Thymus (tissue), 14 donors: ENCODE results near the gene RPUSD3. TPM values are rescaled to one million over a fixed set of nuclear protein-coding genes. Genes with fewer than 3 reads are reported as not detected.

Experiments
- DNase-seq, 9 donors: peaks; one replicate each; pipeline ENCODE4 v3.0.0-alpha.2; 2013; ENCODE audit warnings: low spot score in 9 of 9, low read depth in 6 of 9, missing footprints in 1 of 9
- H3K27ac ChIP-seq, 2 donors: one replicate each; pipeline ENCODE4 v1.5.1; 2013; ENCODE audit warnings: control low read depth in 1 of 2, low read depth in 1 of 2, low read length in 1 of 2, mild to moderate bottlenecking in 1 of 2, moderate library complexity in 1 of 2
- H3K27me3 ChIP-seq, 2 donors: one replicate each; pipeline ENCODE4 v1.5.1; 2013; ENCODE audit warnings: low read length in 1 of 2; ENCODE audit not compliant: control insufficient read depth in 2 of 2, insufficient read depth in 1 of 2
- H3K36me3 ChIP-seq, 2 donors: one replicate each; pipeline ENCODE4 v1.5.1; 2013; ENCODE audit warnings: low read length in 1 of 2, mild to moderate bottlenecking in 1 of 2, moderate library complexity in 1 of 2; ENCODE audit not compliant: control insufficient read depth in 2 of 2, insufficient read depth in 2 of 2
- H3K4me1 ChIP-seq, 2 donors: one replicate each; pipeline ENCODE4 v1.5.1; 2013; ENCODE audit warnings: low read length in 2 of 2; ENCODE audit not compliant: control insufficient read depth in 2 of 2, insufficient read depth in 2 of 2
- H3K4me3 ChIP-seq, 2 donors: one replicate each; pipeline ENCODE4 v1.5.1; 2013; ENCODE audit warnings: low read length in 2 of 2, control low read depth in 1 of 2, mild to moderate bottlenecking in 1 of 2
- H3K9me3 ChIP-seq, 2 donors: one replicate each; pipeline ENCODE4 v1.5.1; 2013; ENCODE audit warnings: low read length in 1 of 2, mild to moderate bottlenecking in 1 of 2; ENCODE audit not compliant: control insufficient read depth in 2 of 2, insufficient read depth in 1 of 2
- WGBS: extraction: QIAGEN DNeasy Blood & Tissue Kit; methylation state at CpG from one replicate; pipeline ENCODE4 v1.1.7; 2013; 5-methylcytosine and 5-hydroxymethylcytosine counted together
- long read RNA-seq, 10 donors: transcript quantifications; one replicate each; lab custom pipeline, GENCODE V29; 2026
- polyA plus RNA-seq: library from polyadenylated mRNA; stranded (reverse); fragments of 200-250 nt; gene quantifications from one replicate; pipeline ENCODE4 v1.2.3, GENCODE V29; 2013
- total RNA-seq: library from RNA; stranded (reverse); fragments of 120-200 nt; gene quantifications from one replicate; pipeline ENCODE4 v1.2.4, GENCODE V29; 2013
- donor health status: healthy.

The RPUSD3 gene, protein sequence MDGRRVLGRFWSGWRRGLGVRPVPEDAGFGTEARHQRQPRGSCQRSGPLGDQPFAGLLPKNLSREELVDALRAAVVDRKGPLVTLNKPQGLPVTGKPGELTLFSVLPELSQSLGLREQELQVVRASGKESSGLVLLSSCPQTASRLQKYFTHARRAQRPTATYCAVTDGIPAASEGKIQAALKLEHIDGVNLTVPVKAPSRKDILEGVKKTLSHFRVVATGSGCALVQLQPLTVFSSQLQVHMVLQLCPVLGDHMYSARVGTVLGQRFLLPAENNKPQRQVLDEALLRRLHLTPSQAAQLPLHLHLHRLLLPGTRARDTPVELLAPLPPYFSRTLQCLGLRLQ
- total RNA-seq (25.0 TPM), polyA plus RNA-seq (25.5 TPM)
- long read RNA-seq, donor 1, partial matches to known transcripts = 5 of 18 reads
- long read RNA-seq, donor 1, other reads (novel, unspliced or antisense) = 9 of 18 reads
- long read RNA-seq, donor 2, transcript RPUSD3-216 (4 exons, 2,491 nt) = minor isoform, 7 of 44 reads
- long read RNA-seq, donor 2, transcript RPUSD3-201 (9 exons, 1,225 nt) = major isoform, 31 of 44 reads
- long read RNA-seq, donor 2, partial matches to known transcripts = 0 of 44 reads
- long read RNA-seq, donor 2, other reads (novel, unspliced or antisense) = 0 of 44 reads
- long read RNA-seq, donor 3, transcript RPUSD3-201 (9 exons, 1,225 nt) = major isoform, 18 of 33 reads
- long read RNA-seq, donor 3, transcript RPUSD3-216 (4 exons, 2,491 nt) = minor isoform, 11 of 33 reads
- long read RNA-seq, donor 3, partial matches to known transcripts = 0 of 33 reads
- long read RNA-seq, donor 3, other reads (novel, unspliced or antisense) = 0 of 33 reads
- long read RNA-seq, donor 4, transcript RPUSD3-201 (9 exons, 1,225 nt) = major isoform, 8 of 10 reads
- long read RNA-seq, donor 4, partial matches to known transcripts = 0 of 10 reads
- long read RNA-seq, donor 4, other reads (novel, unspliced or antisense) = 0 of 10 reads
- long read RNA-seq, donor 5, transcript RPUSD3-216 (4 exons, 2,491 nt) = minor isoform, 5 of 33 reads
- long read RNA-seq, donor 5, transcript RPUSD3-201 (9 exons, 1,225 nt) = major isoform, 24 of 33 reads
- long read RNA-seq, donor 5, partial matches to known transcripts = 0 of 33 reads
- long read RNA-seq, donor 5, other reads (novel, unspliced or antisense) = 0 of 33 reads
- long read RNA-seq, donor 6, transcript RPUSD3-201 (9 exons, 1,225 nt) = major isoform, 12 of 19 reads
- long read RNA-seq, donor 6, partial matches to known transcripts = 0 of 19 reads
- long read RNA-seq, donor 6, other reads (novel, unspliced or antisense) = 0 of 19 reads
- long read RNA-seq, donor 7, transcript RPUSD3-201 (9 exons, 1,225 nt) = major isoform, 11 of 20 reads
- long read RNA-seq, donor 7, transcript RPUSD3-216 (4 exons, 2,491 nt) = minor isoform, 6 of 20 reads
- long read RNA-seq, donor 7, partial matches to known transcripts = 0 of 20 reads
- long read RNA-seq, donor 7, other reads (novel, unspliced or antisense) = 0 of 20 reads
- long read RNA-seq, donor 8, transcript RPUSD3-201 (9 exons, 1,225 nt) = major isoform, 8 of 9 reads
- long read RNA-seq, donor 8, partial matches to known transcripts = 0 of 9 reads
- long read RNA-seq, donor 8, other reads (novel, unspliced or antisense) = 0 of 9 reads
- long read RNA-seq, donor 9, transcript RPUSD3-216 (4 exons, 2,491 nt) = minor isoform, 6 of 15 reads
- long read RNA-seq, donor 9, transcript RPUSD3-201 (9 exons, 1,225 nt) = major isoform, 7 of 15 reads
- long read RNA-seq, donor 9, partial matches to known transcripts = 0 of 15 reads
- long read RNA-seq, donor 9, other reads (novel, unspliced or antisense) = 0 of 15 reads
- long read RNA-seq, donor 10, transcript RPUSD3-216 (4 exons, 2,491 nt) = minor isoform, 6 of 19 reads
- long read RNA-seq, donor 10, transcript RPUSD3-201 (9 exons, 1,225 nt) = major isoform, 13 of 19 reads
- long read RNA-seq, donor 10, partial matches to known transcripts = 0 of 19 reads
- long read RNA-seq, donor 10, other reads (novel, unspliced or antisense) = 0 of 19 reads

- no peaks in the 10 kb centered on the region for H3K27me3 ChIP-seq
- peaks cover 13 to 30% of the 10 kb centered on the region in 2 donors for H3K36me3 ChIP-seq
- H3K9me3 ChIP-seq = peaks cover 0 to 8% of the 10 kb centered on the region in 2 donors
- peak; percentile 89 to 98 (median 93) for DNase-seq
- peaks cover 9 to 17% of the 10 kb centered on the region in 2 donors for H3K4me1 ChIP-seq
- peak within 1 kb of the TSS; percentile 70 to 79 for H3K27ac ChIP-seq
- peak within 1 kb of the TSS; percentile 87 to 96 for H3K4me3 ChIP-seq
- under 1% methylated on average over 42 of the region's 42 CpGs for WGBS
These were observed at the start of gene RPUSD3 for GRCh38 chr3:9843715-9844438. Gene RPUSD3 (minus strand): TSS chr3:9844008. CDS start chr3:9843990, 18 bp downstream.

DNA sequence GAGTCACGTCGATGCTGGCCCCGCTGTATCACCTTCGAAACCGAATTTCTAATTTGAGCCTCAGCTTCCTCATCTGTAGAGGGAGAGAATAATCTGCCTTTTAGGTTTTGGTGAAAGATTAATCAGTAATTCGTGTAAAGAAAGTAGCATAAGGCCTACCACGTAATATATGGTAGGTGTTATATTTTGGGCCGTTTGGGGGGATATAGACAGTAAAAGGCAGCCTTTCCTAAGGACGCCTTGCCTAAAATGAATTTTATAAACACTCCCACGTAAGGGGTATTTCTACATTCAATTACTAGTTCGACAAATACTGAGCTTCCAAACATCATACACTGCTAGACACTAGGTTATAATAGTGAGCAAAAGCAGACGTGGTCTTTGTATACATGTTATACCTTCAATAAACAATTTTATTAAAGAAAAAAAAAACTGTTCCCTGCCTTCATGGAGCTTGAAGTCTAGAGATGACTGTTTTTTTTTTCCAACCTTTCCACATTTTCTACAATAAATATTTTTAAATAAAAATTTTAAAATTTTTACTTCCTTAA, 47.3 kb upstream of the RPUSD3 start:
- no peaks in the 10 kb centered on the region for H3K27me3 ChIP-seq
- H3K4me3 ChIP-seq = peak overlapping the region; percentile 79 to 99
- no peaks in the 10 kb centered on the region for H3K9me3 ChIP-seq
- 18% methylated on average over 12 of the region's 12 CpGs for WGBS
- H3K36me3 ChIP-seq = peaks cover 7 to 21% of the 10 kb centered on the region in 2 donors
- no peak for DNase-seq
- H3K4me1 ChIP-seq = peaks cover 2 to 12% of the 10 kb centered on the region in 2 donors
- H3K27ac ChIP-seq = peak overlapping the region; percentile 89 to 98

DNA sequence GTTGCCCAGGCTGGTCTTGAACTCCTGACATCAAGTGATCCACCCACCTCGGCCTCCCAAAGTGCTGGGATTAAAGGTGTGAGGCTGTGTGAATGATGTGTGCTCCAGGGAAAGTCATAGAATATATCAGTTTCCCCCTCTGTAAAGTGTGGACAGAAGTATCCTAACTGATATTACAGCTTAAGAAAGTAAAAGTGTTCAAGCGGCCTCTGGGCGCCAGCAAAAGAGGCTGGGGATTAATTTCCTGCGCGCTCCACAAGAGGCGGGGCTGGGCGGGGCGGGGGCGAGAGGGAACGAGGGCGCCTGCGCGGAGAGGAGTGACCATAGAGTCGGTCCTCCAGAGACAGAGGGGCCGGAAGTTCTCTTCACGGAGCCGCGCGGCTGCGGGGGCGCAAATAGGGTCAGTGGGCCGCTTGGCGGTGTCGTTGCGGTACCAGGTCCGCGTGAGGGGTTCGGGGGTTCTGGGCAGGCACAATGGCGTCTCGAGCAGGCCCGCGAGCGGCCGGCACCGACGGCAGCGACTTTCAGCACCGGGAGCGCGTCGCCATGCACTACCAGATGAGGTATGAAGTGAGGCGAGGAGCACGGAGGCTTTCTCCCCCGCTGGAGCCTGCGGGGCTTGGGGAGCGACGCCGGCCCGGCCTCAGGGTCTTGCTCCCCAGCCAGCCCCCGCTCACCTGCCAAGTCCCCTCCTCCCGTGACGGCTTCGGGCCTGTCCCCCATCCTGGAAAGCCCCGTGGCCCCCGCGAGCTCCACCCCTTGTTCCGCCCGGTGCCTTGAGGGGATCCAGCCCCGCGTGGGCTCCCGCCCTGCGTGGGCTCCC, 46.7 kb upstream of the RPUSD3 start, which contains the start of gene JAGN1:
TSS of gene JAGN1 (plus strand) at position 362 of the 823 bp plus-strand sequence. CDS start at position 475, 113 bp downstream.
- no peaks in the 10 kb centered on the region for H3K9me3 ChIP-seq
- H3K27ac ChIP-seq = peak within 1 kb of the TSS; percentile 89 to 98
- DNase-seq = peak; percentile 73 to 96 (median 90)
- H3K36me3 ChIP-seq = peaks cover 7 to 21% of the 10 kb centered on the region in 2 donors
- peaks cover 2 to 12% of the 10 kb centered on the region in 2 donors for H3K4me1 ChIP-seq
- H3K27me3 ChIP-seq = no peaks in the 10 kb centered on the region
- peak within 1 kb of the TSS; percentile 79 to 99 for H3K4me3 ChIP-seq
- under 1% methylated on average over 62 of the region's 62 CpGs for WGBS

DNA sequence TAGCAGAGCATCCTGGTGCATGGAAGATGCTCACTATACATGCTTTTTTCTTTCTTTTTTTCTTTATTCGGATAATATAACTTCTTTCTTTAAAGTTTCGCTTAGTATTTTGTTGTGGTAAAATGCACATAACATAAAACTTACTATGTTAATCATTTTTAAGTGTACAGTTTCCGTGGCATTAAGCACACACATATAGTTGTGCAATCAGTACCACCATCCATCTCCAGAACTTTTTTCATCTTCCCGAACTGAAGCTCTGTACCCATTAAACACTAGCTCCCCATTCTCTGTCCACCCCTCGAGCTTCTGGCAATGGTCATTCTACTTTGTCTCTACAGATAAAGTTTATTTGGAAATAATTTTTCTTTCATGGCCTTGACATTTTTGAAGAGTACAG, 45.6 kb upstream of the RPUSD3 start:
- Histone ChIP-seq H3K27me3 (no peaks in the 10 kb centered on the region), H3K9me3 (no peaks in the 10 kb centered on the region), H3K4me1 (peaks cover 2 to 12% of the 10 kb centered on the region in 2 donors), H3K4me3 (no peak overlapping the region), H3K27ac (no peak overlapping the region), H3K36me3 (peaks cover 7 to 18% of the 10 kb centered on the region in 2 donors)
- 94% methylated on average over 5 of the region's 5 CpGs for WGBS
- no peak for DNase-seq

DNA sequence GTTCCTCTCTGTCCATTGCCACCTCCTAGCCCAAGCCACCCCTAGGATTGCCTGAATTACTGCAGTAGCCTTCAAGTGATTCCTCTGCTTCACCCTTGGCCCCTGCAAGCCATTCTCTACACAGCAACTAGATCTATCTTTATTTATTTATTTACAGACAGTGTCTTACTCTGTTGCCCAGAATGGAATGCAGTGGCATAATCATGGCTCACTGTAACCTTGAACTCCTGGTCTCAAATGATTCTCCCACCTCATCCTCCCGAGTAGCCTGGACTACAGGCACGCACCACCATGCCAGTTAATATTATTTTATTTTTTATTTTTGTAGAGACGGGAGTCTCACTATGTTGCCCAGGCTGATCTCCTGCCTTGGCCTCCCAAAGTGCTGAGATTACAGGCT, 44.7 kb upstream of the RPUSD3 start:
- H3K9me3 ChIP-seq = no peaks in the 10 kb centered on the region
- DNase-seq = no peak
- no peak overlapping the region for H3K27ac ChIP-seq
- no peaks in the 10 kb centered on the region for H3K27me3 ChIP-seq
- peaks cover 7 to 15% of the 10 kb centered on the region in 2 donors for H3K36me3 ChIP-seq
- WGBS = 99% methylated on average over 3 of the region's 3 CpGs
- H3K4me3 ChIP-seq = no peak overlapping the region
- H3K4me1 ChIP-seq = peaks cover 2 to 12% of the 10 kb centered on the region in 2 donors

DNA sequence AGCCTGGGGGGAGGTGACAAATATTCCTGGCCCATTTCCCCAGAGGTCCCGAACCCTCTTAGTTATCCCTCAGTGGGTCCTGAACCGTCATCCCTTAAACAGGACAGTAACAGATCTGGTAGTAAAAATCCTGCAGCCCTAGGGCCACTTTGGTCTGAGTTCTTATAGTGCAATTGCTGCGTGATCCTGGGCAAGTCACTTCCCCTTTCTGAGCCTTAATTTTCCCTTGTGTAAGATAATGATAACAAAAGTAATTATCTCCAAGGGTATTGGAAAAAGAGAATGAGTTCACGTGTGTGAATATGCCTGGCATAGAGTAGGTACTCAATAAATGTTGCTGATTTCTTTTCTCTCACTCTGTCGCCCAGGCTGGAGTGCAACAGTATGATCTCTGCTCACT, 43.7 kb upstream of the RPUSD3 start:
- H3K27ac ChIP-seq = no peak overlapping the region
- H3K27me3 ChIP-seq = no peaks in the 10 kb centered on the region
- peaks cover 0 to 4% of the 10 kb centered on the region in 2 donors for H3K36me3 ChIP-seq
- H3K4me3 ChIP-seq = no peak overlapping the region
- WGBS = 96% methylated on average over 5 of the region's 5 CpGs
- H3K4me1 ChIP-seq = peaks cover 2 to 12% of the 10 kb centered on the region in 2 donors
- no peak for DNase-seq
- no peaks in the 10 kb centered on the region for H3K9me3 ChIP-seq

- Histone ChIP-seq H3K4me1 (peaks cover 0 to 5% of the 10 kb centered on the region in 2 donors), H3K27me3 (no peaks in the 10 kb centered on the region), H3K36me3 (no peaks in the 10 kb centered on the region), H3K27ac (no peak overlapping the region), H3K4me3 (no peak overlapping the region), H3K9me3 (no peaks in the 10 kb centered on the region)
- DNase-seq = no peak
These were observed 42.5 kb upstream of the RPUSD3 start for GRCh38 chr3:9886328-9886727.
